ENCODE data around the gene BAAT.

GRCh38 chr9:101333490-101333889 is 51.3 kb downstream of the BAAT start:
- no peak for TF ChIP-seq EZH2 (IDR thresholded peaks at IDR 0.05; ENCODE audit: insufficient read depth, low read length)
- no peak for TF ChIP-seq CTCF (IDR thresholded peaks at IDR 0.05; ENCODE audit: insufficient read depth, low read depth, low read length)

Data from astrocyte (in vitro differentiated cells and primary cell).